ENCODE data around the gene CSRNP2.

GRCh38 chr12:51082561-51083125 lies 753 bp downstream of the CSRNP2 start:
- TF ChIP-seq POLR2A (IDR thresholded peaks at IDR 0.05) (no peak), CTCF (IDR thresholded peaks at IDR 0.05) (no peak)

Measured in uterus (tissue), 2 donors.